GM19372 (cell line): ENCODE data around the gene MUC6.
"Not testable (repeated sequence)": the region's sequence is repeated elsewhere in the genome, so short reads cannot be mapped to it uniquely, and the experiment has no call there.

ENCODE experiments used
- ATAC-seq: cut with Tn5 transposase; IDR thresholded peaks from one replicate; pipeline ENCODE4 v1.9.1; 2021; ENCODE audit warnings: mild to moderate bottlenecking, low read depth, moderate library complexity; ENCODE audit not compliant: unreplicated experiment

MUC6 gene

DNA sequence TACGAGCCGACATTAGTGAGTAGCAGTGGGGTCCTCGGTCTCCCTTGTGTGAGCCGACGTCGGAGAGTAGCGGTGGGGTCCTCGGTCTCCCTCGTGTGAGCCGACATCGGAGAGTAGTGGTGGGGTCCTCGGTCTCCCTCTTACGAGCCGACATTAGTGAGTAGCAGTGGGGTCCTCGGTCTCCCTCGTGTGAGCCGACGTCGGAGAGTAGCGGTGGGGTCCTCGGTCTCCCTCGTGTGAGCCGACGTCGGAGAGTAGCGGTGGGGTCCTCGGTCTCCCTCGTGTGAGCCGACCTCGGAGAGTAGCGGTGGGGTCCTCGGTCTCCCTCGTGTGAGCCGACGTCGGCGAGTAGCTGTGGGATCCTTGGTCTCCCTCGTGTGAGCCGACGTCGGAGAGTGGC, 61.1 kb downstream of the MUC6 start:
- ATAC-seq: not testable (repeated sequence)

DNA sequence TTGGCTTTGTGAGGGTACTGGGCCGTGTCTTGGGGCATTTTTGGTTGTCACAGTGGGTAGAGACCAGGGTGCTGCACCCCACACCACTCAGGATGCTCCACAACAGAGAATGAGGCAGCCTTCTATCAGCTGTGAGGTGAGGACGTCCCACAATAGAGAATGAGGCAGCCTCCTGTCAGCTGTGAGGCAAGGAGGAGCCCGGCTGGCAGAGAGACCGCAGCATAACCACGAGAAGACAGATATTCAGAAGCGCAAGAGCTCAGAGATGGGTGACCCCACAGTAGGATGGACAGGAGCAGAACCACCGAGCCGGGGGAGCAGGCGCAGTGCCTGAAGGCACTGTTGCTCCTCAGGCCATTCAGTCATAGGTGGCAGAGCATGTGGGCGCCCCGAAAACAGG, 63.3 kb downstream of the MUC6 start:
- no peak for ATAC-seq

DNA sequence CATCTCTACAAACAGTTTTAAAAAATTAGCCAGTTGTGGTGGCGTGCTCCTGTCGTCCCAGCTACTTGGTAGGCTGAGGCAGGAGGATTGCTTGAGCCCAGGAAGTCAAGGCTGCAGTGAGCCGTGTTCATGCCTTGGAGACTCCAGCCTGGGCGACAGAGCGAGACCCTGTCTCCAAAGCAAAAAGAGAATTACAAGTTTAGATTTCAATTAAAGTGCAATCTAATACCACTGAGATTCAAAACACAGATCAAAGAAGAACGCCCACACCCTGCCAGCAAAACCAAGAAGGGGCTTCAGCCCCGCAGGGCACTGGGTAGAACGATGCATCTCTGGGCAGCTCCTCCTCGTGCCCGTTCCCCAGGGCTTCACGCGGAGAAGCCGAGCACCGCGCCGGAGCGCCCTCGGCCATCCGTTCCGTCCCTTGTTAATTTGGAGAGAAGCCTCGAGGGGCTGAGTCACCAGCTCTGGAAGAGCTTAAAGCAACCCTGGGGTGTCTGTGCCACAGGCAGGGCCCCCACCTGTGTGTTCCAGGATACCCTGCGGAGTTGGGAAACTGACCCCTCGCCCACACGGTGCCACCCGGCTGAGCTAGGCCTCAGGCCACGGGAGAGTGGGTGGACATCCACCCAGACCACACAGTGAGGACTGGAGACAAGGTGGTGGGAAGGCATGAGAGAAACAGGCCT, 63.9 kb downstream of the MUC6 start:
- no peak for ATAC-seq

DNA sequence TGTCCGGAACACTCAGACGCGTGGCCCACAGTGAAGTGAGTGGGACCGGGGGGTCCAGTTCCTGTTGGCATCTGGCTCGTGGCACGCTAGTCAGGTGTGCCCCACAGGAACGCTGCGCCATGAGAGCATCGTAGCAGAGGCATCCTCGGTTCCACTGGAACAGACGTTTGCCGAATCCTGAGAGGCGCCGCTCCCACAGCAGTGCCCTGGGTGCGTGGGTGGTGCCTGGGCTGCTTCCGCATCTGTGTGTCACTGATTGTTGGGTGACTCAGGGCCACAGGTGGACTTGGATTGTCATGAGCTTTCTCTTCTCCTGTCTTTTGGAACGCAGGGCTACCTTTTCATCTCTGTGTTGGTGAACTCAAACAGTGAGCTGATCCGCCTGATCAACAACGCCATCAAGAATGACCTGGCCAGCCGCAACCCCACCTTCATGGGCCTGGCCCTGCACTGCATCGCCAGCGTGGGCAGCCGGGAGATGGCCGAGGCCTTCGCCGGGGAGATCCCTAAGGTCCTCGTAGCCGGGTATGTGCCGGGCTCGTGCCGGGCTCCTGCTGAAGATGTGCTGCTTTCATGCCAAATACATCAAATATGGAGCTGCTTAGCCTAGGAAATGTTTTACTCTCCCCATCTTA, 64.7 kb downstream of the MUC6 start:
- ATAC-seq: no peak

DNA sequence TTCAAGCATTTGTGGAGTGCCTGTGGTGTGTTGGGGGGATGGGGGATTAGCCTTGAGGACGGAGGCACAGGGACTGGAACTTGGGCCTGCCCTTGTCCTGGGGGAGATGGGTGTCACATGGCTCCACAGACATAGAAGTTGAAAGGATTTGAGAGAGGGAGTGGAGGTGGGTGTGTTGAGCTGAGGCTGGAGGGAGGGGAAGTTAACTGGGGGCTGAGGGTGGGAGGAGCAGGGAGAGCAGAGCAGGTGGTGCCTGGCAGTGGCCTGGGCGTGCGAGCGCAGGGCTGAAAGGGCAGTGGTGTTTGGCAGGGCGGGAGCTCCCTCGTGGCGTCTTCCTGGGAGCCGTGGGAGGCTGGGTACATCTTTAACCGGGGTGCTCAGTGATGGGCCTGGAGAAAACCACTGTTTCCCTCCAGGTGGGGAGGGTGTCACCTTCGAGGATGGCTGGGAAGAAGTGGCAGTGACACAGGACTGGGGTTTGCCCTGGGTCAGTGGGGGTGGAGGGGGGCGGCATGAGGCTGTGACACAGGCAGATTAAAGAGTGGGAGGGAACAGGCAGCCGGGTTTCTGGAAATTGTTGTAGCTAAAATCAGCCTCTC, 65.3 kb downstream of the MUC6 start:
- ATAC-seq: no peak

DNA sequence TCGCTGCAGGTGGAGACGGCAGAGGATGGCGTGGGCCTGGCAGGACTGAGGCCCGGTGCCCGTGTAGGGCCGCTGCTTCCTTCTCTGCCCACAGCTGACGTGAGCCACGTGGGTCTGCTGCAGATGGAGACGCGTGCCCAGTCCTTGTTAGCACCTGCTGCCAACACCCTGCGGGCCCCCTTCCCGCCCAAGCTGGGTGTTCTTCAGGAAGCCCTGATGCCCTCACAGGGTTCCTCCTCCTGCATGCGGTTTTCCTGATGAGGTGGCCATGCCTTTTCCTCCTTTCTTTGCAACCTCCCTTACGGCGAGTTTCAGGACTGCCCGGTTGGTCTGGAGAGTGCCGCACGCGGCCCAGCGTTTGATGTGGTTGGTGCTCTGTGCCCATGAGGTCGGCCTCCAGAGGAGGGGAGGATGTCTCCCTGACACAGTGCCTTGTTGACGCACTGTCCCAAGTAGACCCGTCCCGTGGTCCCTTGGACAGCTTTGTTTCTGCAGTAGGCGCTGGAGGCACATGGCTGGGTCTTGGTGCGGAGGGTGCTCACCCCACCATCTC, 66.1 kb downstream of the MUC6 start:
- ATAC-seq: no peak

DNA sequence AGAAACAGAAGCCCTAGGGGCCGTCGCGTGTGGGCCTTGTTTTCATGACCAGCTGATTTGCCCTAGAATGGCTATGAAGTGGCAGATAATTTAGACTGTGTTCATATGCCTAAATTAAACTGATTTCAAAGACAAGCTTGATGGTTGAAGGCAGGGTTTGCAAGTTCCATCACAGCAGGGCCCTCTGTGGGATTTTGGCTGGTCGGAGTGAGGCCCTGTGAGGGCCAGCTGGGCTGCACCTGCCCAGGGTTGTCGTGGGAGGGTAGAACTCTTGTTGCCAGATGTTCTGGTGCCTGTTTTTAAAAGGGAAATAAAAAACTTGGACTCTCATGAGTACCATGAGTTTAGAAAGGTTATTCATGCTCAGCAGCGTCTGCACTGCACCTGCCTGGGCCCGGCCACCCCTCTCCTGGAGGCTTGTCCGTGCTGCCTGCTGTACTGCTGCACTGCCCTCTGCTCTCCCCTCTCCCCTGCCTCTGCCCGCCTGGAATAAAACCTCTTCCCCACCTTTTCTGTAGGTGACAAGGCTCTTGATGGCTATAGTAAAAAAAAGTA, 66.8 kb downstream of the MUC6 start:
- ATAC-seq: no peak

DNA sequence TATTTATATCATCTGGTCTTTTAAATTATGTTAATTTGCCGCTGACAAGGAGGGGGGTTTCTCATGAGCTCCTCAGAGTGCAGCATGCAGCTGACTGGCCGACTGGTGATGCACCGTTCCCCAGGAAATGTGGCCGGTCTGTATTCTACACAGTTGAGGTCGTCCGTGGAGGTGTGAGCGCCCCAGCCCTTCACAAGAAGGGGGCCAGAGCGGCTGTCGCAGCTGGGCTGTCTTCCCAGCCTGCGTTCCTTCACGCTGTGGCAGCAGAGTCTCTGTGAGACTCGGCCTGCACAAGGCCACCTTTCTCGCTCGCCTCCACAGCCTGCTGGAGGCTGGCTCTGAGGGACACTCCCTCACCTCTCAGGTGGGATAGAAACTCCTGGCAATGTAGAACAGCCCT, 67.7 kb downstream of the MUC6 start:
- ATAC-seq: no peak

DNA sequence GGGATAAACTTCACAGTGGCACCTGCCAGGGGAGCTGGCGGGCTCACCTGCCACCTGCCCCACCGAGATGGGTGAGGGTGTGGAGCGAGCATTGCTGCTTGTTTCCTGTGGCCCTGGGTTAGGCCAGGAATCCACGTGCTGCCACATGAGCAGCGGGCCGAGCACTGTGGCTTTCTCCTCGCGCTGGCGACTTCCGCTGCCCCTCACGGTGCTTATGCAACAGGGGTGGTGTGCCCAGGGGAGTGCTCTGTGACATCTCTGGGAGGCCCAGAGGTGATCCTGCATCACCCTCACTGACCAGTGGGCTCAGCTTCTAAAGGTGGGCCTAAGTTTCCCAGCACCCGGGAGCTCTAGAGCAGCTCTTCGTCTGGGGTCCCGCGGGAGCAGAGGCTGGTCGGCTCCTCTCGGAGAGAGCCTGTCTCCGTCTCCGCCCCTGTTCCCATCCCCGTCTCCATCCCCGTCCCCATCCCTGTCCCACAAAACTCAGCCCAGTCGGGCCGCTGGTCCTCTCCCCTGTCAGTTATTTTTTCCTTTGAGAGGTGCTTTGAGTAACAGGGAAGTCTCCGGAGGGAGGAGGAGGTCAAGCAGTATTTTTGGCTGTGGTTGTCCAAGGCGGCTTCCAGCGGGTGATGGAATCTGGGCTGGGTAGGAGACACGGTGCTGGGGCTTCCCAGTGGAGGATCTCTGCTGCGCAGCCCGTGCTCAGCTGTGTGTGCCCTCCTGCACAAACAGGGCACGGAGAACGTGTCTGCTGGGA, 68.3 kb downstream of the MUC6 start:
- ATAC-seq: no peak

DNA sequence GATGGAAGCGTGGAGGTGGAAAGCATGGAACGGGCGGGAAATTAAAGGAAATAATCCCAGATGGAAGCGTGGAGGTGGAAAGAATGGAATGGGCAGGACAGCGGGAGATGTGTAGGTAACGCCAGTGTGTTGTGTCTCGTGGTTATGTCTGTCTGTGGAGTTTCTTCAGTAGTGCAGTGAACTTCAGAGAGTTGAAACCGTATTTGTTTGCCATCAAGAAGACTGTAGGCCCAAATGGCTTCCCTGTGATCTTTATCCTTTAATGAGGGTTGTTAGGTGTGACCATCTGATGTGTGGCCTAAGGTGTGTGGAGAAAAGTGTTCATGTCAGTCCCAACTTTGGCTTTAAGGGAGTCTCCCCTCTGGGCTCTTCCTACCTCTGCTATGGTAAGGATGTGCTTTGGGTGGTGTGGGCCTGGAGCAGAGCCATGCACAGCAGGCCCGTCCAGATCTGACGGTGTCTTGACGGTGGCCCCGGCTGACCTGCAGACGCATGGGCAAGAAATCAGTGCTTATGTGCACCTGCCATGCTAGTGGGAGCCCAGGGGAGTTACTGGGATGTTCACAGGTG, 71.2 kb downstream of the MUC6 start:
- no peak for ATAC-seq

DNA sequence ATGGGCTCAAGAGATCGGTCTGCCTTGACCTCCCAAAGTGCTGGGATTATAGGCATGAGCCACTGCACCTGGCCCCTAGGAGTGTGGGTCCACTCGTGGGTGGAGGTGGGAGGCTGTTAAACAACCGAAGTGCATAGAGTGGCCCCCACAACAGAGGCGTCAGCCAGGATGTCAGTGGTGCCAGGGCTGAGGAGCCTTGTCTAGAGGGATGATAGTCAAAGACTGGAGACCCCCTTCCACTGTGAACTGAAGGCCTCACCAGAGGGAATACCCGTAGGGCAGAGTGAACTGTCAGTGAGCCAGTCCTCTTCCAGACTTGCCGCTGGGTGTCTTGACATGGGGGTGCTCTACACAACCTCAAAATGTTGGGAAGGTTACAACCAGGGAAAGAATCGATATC, 72.7 kb downstream of the MUC6 start:
- no peak for ATAC-seq
